Astrocyte (in vitro differentiated cells and primary cell): ENCODE data around the gene KIF3C. TPM values are rescaled to one million over a fixed set of nuclear protein-coding genes. Genes with fewer than 3 reads are reported as not detected.
"Not testable (repeated sequence)": the region's sequence is repeated elsewhere in the genome, so short reads cannot be mapped to it uniquely, and the experiment has no call there.

ENCODE experiments used
- DNase-seq: peaks from one replicate; pipeline ENCODE4 v3.0.0-alpha.2; 2010; ENCODE audit warnings: low read depth
- FAIRE-seq: peaks from 2 replicates; lab custom pipeline; 2011; peaks lifted over from hg19 to GRCh38; lab: Jason Lieb, UNC
- H2AFZ ChIP-seq: 2 replicates; pipeline ENCODE4 v1.6.0; 2012; ENCODE audit warnings: low read depth, low read length, inconsistent platforms
- H3K27ac ChIP-seq: 2 replicates; pipeline ENCODE4 v1.5.1; 2011; ENCODE audit warnings: low read depth, low read length, inconsistent platforms
- H3K27me3 ChIP-seq: 2 replicates; pipeline ENCODE4 v1.6.0; 2011; ENCODE audit warnings: low read length, inconsistent platforms; ENCODE audit not compliant: insufficient read depth
- H3K36me3 ChIP-seq: 2 replicates; pipeline ENCODE4 v1.5.1; 2011; ENCODE audit warnings: low read length, inconsistent platforms; ENCODE audit not compliant: insufficient read depth
- H3K4me1 ChIP-seq: 2 replicates; pipeline ENCODE4 v1.5.1; 2011; ENCODE audit warnings: low read length, inconsistent platforms; ENCODE audit not compliant: insufficient read depth
- H3K4me2 ChIP-seq: 2 replicates; pipeline ENCODE4 v1.6.0; 2012; ENCODE audit warnings: low read length, inconsistent platforms
- H3K4me3 ChIP-seq: 2 replicates; pipeline ENCODE4 v1.5.1; 2011; ENCODE audit warnings: low read depth, mild to moderate bottlenecking, low read length, inconsistent platforms; ENCODE audit not compliant: insufficient read depth
- H3K79me2 ChIP-seq: 2 replicates; pipeline ENCODE4 v1.6.0; 2012; ENCODE audit warnings: mild to moderate bottlenecking, low read length, inconsistent platforms; ENCODE audit not compliant: insufficient read depth
- H3K9ac ChIP-seq: 2 replicates; pipeline ENCODE4 v1.6.0; 2012; ENCODE audit warnings: mild to moderate bottlenecking, low read length, inconsistent platforms
- H3K9me3 ChIP-seq: 2 replicates; pipeline ENCODE4 v1.5.1; 2012; ENCODE audit warnings: low read depth, mild to moderate bottlenecking, low read length, inconsistent platforms; ENCODE audit not compliant: insufficient read depth
- H4K20me1 ChIP-seq: 2 replicates; pipeline ENCODE4 v1.6.0; 2012; ENCODE audit warnings: low read length, inconsistent platforms; ENCODE audit not compliant: insufficient read depth
- H3K27ac Mint-ChIP-seq: one replicate; pipeline ENCODE4 v1.8.0; 2021; ENCODE audit warnings: mild to moderate bottlenecking, mixed read lengths; ENCODE audit not compliant: unreplicated experiment
- H3K27me3 Mint-ChIP-seq: one replicate; pipeline ENCODE4 v1.8.0; 2021; ENCODE audit warnings: low read depth, mixed read lengths; ENCODE audit not compliant: unreplicated experiment
- H3K36me3 Mint-ChIP-seq: one replicate; pipeline ENCODE4 v1.8.0; 2021; ENCODE audit warnings: low read depth, mixed read lengths; ENCODE audit not compliant: unreplicated experiment
- H3K4me1 Mint-ChIP-seq: one replicate; pipeline ENCODE4 v1.8.0; 2021; ENCODE audit warnings: low read depth, mixed read lengths; ENCODE audit not compliant: unreplicated experiment
- H3K4me3 Mint-ChIP-seq: one replicate; pipeline ENCODE4 v1.8.0; 2021; ENCODE audit warnings: mild to moderate bottlenecking, moderate library complexity, mixed read lengths; ENCODE audit not compliant: unreplicated experiment
- H3K9me3 Mint-ChIP-seq: one replicate; pipeline ENCODE4 v1.8.0; 2021; ENCODE audit warnings: mild to moderate bottlenecking, mixed read lengths; ENCODE audit not compliant: unreplicated experiment
- EZH2 ChIP-seq: IDR thresholded peaks from 2 replicates; pipeline ENCODE4 v1.6.1; 2012; ENCODE audit warnings: mild to moderate bottlenecking, low read length, inconsistent platforms; ENCODE audit not compliant: insufficient read depth
- total RNA-seq: library from RNA; stranded (reverse); gene quantifications from 2 replicates; pipeline ENCODE4 v1.2.1, GENCODE V29; 2021
- TF ChIP-seq, protein P1 (sequence below): IDR thresholded peaks from 2 replicates; pipeline ENCODE4 v1.5.1; 2011; ENCODE audit warnings: low read depth, mild to moderate bottlenecking, inconsistent platforms, low read length, moderate library complexity; ENCODE audit not compliant: insufficient read depth

Gene KIF3C
- total RNA-seq, 1 donor from 2014 or later = 38.7 TPM

- H3K4me3 ChIP-seq, H3K27me3 Mint-ChIP-seq, H3K4me2 ChIP-seq, H2AFZ ChIP-seq, H3K9me3 ChIP-seq, H3K4me1 Mint-ChIP-seq, H3K4me1 ChIP-seq, H4K20me1 ChIP-seq, DNase-seq, H3K9ac ChIP-seq, FAIRE-seq, H3K27me3 ChIP-seq, H3K9me3 Mint-ChIP-seq, H3K36me3 ChIP-seq, H3K27ac ChIP-seq, H3K36me3 Mint-ChIP-seq, H3K4me3 Mint-ChIP-seq, H3K79me2 ChIP-seq: not testable (repeated sequence)
- peak overlapping the region; percentile 34 for H3K27ac Mint-ChIP-seq
Observed at GRCh38 chr2:25915944-25916772, 66.1 kb downstream of the KIF3C start.

- H2AFZ ChIP-seq, H3K27ac ChIP-seq, H3K9me3 ChIP-seq, DNase-seq, H3K4me2 ChIP-seq, H4K20me1 ChIP-seq, H3K9me3 Mint-ChIP-seq, H3K36me3 Mint-ChIP-seq, H3K4me3 ChIP-seq, H3K27me3 ChIP-seq, H3K79me2 ChIP-seq, H3K4me1 ChIP-seq, FAIRE-seq, H3K27ac Mint-ChIP-seq, H3K9ac ChIP-seq, H3K27me3 Mint-ChIP-seq, H3K4me3 Mint-ChIP-seq, H3K4me1 Mint-ChIP-seq, H3K36me3 ChIP-seq: not testable (repeated sequence)
Observed at GRCh38 chr2:25915411-25915810, 66.9 kb downstream of the KIF3C start.

GRCh38 chr2:25913696-25913973, 68.7 kb downstream of the KIF3C start:
- not testable (repeated sequence) for H3K4me1 ChIP-seq, H2AFZ ChIP-seq, H3K4me3 ChIP-seq, H3K9me3 Mint-ChIP-seq, H3K4me1 Mint-ChIP-seq, H3K27ac Mint-ChIP-seq, DNase-seq, H3K9me3 ChIP-seq, H3K27me3 ChIP-seq, H3K79me2 ChIP-seq, H3K36me3 ChIP-seq, H3K27me3 Mint-ChIP-seq, FAIRE-seq, H3K36me3 Mint-ChIP-seq, H4K20me1 ChIP-seq, H3K4me3 Mint-ChIP-seq, H3K9ac ChIP-seq, H3K27ac ChIP-seq
- H3K4me2 ChIP-seq = peak overlapping the region; percentile 51

DNA sequence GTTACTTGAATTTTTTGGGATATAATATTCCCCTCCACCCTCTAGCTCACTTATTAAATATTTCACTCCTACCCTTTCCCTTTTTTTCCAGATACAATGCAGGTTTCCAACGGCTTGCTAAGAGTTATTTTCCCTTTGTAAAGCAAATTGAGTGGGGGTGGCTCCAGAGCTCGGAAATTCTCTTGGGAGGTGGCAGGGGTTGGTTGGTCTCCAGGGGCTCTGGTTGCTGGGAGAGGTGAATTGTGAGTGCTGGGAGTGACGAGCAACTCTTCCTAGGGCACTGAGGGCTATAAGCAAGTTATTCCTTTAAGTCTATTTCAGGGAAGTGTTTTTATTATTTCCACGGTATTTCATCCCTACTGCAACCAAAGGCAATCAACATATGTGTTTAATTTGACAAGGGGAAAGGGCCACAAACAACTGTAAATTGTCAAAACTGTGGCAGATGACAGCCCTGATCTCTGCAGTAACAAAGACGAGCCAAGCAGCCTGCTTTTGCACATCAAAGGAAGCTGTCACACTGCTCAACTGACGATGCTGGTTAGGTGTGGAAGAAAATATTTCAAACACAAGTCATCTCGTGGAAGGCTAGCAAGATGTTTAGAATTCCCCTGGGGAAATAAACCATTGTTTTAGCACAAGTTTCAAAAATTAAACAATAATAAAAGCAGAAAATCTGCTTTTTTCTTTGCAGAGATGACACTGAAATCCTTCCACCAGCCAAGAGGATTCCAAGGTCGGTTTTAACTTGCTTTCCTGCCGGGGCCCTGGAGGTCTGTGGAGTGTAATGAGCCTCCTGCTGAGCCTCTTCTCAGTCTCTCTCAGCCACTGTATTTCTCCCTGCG, 69.2 kb downstream of the KIF3C start:
- Mint-ChIP-seq H3K36me3 (no peaks in the 10 kb centered on the region), H3K4me3 (no peak overlapping the region), H3K9me3 (no peaks in the 10 kb centered on the region), H3K27ac (peak overlapping the region; percentile 30), H3K27me3 (no peaks in the 10 kb centered on the region), H3K4me1 (peaks cover 7% of the 10 kb centered on the region)
- H3K27ac ChIP-seq = no peak overlapping the region
- H3K4me1 ChIP-seq = peaks cover 7% of the 10 kb centered on the region
- H3K27me3 ChIP-seq = no peaks in the 10 kb centered on the region
- no peaks in the 10 kb centered on the region for H3K79me2 ChIP-seq
- no peak overlapping the region for H3K4me3 ChIP-seq
- H3K9ac ChIP-seq = no peak overlapping the region
- H3K9me3 ChIP-seq = no peaks in the 10 kb centered on the region
- FAIRE-seq = no peak
- no peaks in the 10 kb centered on the region for H3K36me3 ChIP-seq
- peak; percentile 33 for DNase-seq
- H2AFZ ChIP-seq = no peak overlapping the region
- TF ChIP-seq, protein P1, sequence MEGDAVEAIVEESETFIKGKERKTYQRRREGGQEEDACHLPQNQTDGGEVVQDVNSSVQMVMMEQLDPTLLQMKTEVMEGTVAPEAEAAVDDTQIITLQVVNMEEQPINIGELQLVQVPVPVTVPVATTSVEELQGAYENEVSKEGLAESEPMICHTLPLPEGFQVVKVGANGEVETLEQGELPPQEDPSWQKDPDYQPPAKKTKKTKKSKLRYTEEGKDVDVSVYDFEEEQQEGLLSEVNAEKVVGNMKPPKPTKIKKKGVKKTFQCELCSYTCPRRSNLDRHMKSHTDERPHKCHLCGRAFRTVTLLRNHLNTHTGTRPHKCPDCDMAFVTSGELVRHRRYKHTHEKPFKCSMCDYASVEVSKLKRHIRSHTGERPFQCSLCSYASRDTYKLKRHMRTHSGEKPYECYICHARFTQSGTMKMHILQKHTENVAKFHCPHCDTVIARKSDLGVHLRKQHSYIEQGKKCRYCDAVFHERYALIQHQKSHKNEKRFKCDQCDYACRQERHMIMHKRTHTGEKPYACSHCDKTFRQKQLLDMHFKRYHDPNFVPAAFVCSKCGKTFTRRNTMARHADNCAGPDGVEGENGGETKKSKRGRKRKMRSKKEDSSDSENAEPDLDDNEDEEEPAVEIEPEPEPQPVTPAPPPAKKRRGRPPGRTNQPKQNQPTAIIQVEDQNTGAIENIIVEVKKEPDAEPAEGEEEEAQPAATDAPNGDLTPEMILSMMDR = no peak
- no peak for TF ChIP-seq EZH2
- H4K20me1 ChIP-seq = no peaks in the 10 kb centered on the region
- H3K4me2 ChIP-seq = peak overlapping the region; percentile 51

DNA sequence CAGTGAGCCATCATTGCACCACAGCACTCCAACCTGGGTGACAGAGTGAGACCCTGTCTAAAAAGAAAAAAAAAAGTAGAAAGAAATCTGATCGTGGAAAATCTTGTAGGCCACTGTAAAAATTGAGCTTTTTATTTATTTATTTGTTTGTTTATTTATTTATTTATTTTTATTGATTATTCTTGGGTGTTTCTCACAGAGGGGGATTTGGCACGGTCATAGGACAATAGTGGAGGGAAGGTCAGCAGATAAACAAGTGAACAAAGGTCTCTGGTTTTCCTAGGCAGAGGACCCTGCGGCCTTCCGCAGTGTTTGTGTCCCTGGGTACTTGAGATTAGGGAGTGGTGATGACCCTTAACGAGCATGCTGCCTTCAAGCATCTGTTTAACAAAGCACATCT, 72.7 kb downstream of the KIF3C start:
- not testable (repeated sequence) for DNase-seq, H3K9me3 Mint-ChIP-seq, H3K27me3 Mint-ChIP-seq, H3K4me1 Mint-ChIP-seq, H3K9me3 ChIP-seq, H3K4me3 Mint-ChIP-seq, H2AFZ ChIP-seq, H3K79me2 ChIP-seq, FAIRE-seq, H3K36me3 ChIP-seq, H3K36me3 Mint-ChIP-seq, H3K4me2 ChIP-seq, H3K27ac Mint-ChIP-seq, H4K20me1 ChIP-seq, H3K9ac ChIP-seq, H3K4me3 ChIP-seq, H3K4me1 ChIP-seq, H3K27ac ChIP-seq, H3K27me3 ChIP-seq
